A549 treated with AZD9567 at 1 μM for 4 hours (cell line): ENCODE measurements around the gene TMCO2. TPM values are rescaled to one million over a fixed set of nuclear protein-coding genes. Genes with fewer than 3 reads are reported as not detected.

Experiments used
- total RNA-seq: library from RNA; stranded (reverse); fragments of 200-300 nt; extraction: Qiagen RNA extraction; gene quantifications from 5 replicates; pipeline ENCODE4 v1.2.3, GENCODE V29; 2022; ENCODE audit not compliant: insufficient read depth

The TMCO2 gene
- not detected in 5 replicates for total RNA-seq

GRCh38 chr1:40247655-40248054 is at the start of gene TMCO2:
Gene TMCO2, plus strand, starts transcription at chr1:40247937. Its CDS starts 57 bp downstream, at chr1:40247994.

GRCh38 chr1:40257688-40258444 is 10.1 kb downstream of the TMCO2 start, which contains the start of gene ZMPSTE24:
Gene ZMPSTE24, plus strand, starts transcription at chr1:40258236. Its CDS starts 36 bp downstream, at chr1:40258272.

Other genes with a start within 250 kb of the TMCO2 start
- gene CAP1, start 207.2 kb upstream of the TMCO2 start, total RNA-seq = 213 to 354 TPM (median 232 TPM) in 5 replicates
- gene PPT1, start 150.7 kb upstream of the TMCO2 start, total RNA-seq = 61.1 to 70.6 TPM (median 62.6 TPM) in 5 replicates
- gene RLF, start 86.5 kb upstream of the TMCO2 start, total RNA-seq = 5.5 to 9.8 TPM (median 5.9 TPM) in 5 replicates
- gene ZMPSTE24, start 10.3 kb downstream of the TMCO2 start, total RNA-seq = 33.1 to 40.2 TPM (median 37.4 TPM) in 5 replicates
- 0.13 to 0.68 TPM (median 0.20 TPM) in 5 replicates for gene COL9A2, start 69.3 kb downstream of the TMCO2 start, total RNA-seq
- gene SMAP2, start 125.8 kb downstream of the TMCO2 start, total RNA-seq = 9.2 to 19.3 TPM (median 9.4 TPM) in 5 replicates
- gene ZFP69B, start 202.5 kb downstream of the TMCO2 start, total RNA-seq = 1.3 to 2.1 TPM (median 1.5 TPM) in 5 replicates
- not detected in 5 replicates for gene ZFP69, start 229.4 kb downstream of the TMCO2 start, total RNA-seq